GM12891 (cell line): ENCODE measurements around the gene LHFPL6.

Source experiments
- DNase-seq: peaks from one replicate; pipeline ENCODE4 v3.0.0; 2011; ENCODE audit warnings: low spot score; ENCODE audit not compliant: insufficient read length
- FAIRE-seq: peaks from 2 replicates; lab custom pipeline; 2011; peaks lifted over from hg19 to GRCh38; lab: Jason Lieb, UNC
- PAX5 ChIP-seq: IDR thresholded peaks from 2 replicates; pipeline ENCODE4 v1.6.1; 2011; ENCODE audit warnings: low read length, moderate library complexity, mild to moderate bottlenecking; ENCODE audit not compliant: insufficient read depth, severe bottlenecking
- POLR2A ChIP-seq: IDR thresholded peaks from 2 replicates; pipeline ENCODE4 v1.6.1; 2011; ENCODE audit warnings: low read depth, low read length, control low read depth
- POLR2AphosphoS5 ChIP-seq: IDR thresholded peaks from 2 replicates; pipeline ENCODE4 v1.6.1; 2011; ENCODE audit warnings: low read depth, low read length, control low read depth
- POU2F2 ChIP-seq: IDR thresholded peaks from 2 replicates; pipeline ENCODE4 v1.6.1; 2011; ENCODE audit warnings: low read depth, mild to moderate bottlenecking, control low read depth, low read length, moderate library complexity
- SPI1 ChIP-seq: IDR thresholded peaks from 2 replicates; pipeline ENCODE4 v1.6.1; 2011; ENCODE audit warnings: low read depth, low read length, control low read depth
- TAF1 ChIP-seq: IDR thresholded peaks from 2 replicates; pipeline ENCODE4 v1.6.1; 2011; ENCODE audit warnings: low read depth, low read length, control low read depth

LHFPL6 gene

GRCh38 chr13:39296193-39296592, 306.8 kb downstream of the LHFPL6 start:
- TF ChIP-seq PAX5 (no peak), POLR2AphosphoS5 (no peak), TAF1 (no peak), POU2F2 (no peak), POLR2A (no peak), SPI1 (no peak)
- FAIRE-seq = no peak
- no peak for DNase-seq
